Muscle of leg (tissue), 11 donors: ENCODE data around the gene FYCO1. TPM values are rescaled to one million over a fixed set of nuclear protein-coding genes. Genes with fewer than 3 reads are reported as not detected.

ENCODE experiments used
- DNase-seq: peaks from one replicate; pipeline ENCODE4 v3.0.0; 2013
- H3K27ac ChIP-seq: one replicate; pipeline ENCODE4 v1.5.1; 2013; ENCODE audit warnings: mild to moderate bottlenecking, low read length, control low read depth
- H3K27me3 ChIP-seq: one replicate; pipeline ENCODE4 v1.6.1; 2013; ENCODE audit warnings: low read length; ENCODE audit not compliant: control insufficient read depth, insufficient read depth
- H3K36me3 ChIP-seq: one replicate; pipeline ENCODE4 v1.6.1; 2013; ENCODE audit warnings: low read length; ENCODE audit not compliant: control insufficient read depth, insufficient read depth
- H3K4me1 ChIP-seq: one replicate; pipeline ENCODE4 v1.6.1; 2013; ENCODE audit warnings: low read length; ENCODE audit not compliant: control insufficient read depth, insufficient read depth
- H3K4me3 ChIP-seq: one replicate; pipeline ENCODE4 v1.5.1; 2013; ENCODE audit warnings: low read length, control low read depth
- H3K9me3 ChIP-seq: replicated peaks from 2 replicates; pipeline ENCODE4 v1.6.1; 2013; ENCODE audit warnings: low read depth, low read length; ENCODE audit not compliant: control insufficient read depth
- WGBS: methylation state at CpG from one replicate; pipeline ENCODE4 v1.1.5; 2013; ENCODE audit warnings: missing lambda C conversion rate; ENCODE audit not compliant: insufficient coverage; 5-methylcytosine and 5-hydroxymethylcytosine counted together
- polyA plus RNA-seq, 8 donors: library from polyadenylated mRNA; unstranded; fragments of 120-200 nt; gene quantifications; one replicate each; pipeline versions ENCODE4 v1.2.1 to v1.2.3, GENCODE V29; 2013; ENCODE audit warnings: inconsistent platforms in 1 of 8, low replicate concordance in 1 of 8; ENCODE audit not compliant: insufficient read length in 8 of 8, insufficient read depth in 1 of 8
- total RNA-seq: library from RNA; stranded (reverse); fragments of 120-200 nt; gene quantifications from one replicate; pipeline ENCODE4 v1.2.4, GENCODE V29; 2013

Gene FYCO1
- total and polyA plus RNA-seq, 9 donors: 18.6 to 33.6 (median 25.4) TPM

DNA sequence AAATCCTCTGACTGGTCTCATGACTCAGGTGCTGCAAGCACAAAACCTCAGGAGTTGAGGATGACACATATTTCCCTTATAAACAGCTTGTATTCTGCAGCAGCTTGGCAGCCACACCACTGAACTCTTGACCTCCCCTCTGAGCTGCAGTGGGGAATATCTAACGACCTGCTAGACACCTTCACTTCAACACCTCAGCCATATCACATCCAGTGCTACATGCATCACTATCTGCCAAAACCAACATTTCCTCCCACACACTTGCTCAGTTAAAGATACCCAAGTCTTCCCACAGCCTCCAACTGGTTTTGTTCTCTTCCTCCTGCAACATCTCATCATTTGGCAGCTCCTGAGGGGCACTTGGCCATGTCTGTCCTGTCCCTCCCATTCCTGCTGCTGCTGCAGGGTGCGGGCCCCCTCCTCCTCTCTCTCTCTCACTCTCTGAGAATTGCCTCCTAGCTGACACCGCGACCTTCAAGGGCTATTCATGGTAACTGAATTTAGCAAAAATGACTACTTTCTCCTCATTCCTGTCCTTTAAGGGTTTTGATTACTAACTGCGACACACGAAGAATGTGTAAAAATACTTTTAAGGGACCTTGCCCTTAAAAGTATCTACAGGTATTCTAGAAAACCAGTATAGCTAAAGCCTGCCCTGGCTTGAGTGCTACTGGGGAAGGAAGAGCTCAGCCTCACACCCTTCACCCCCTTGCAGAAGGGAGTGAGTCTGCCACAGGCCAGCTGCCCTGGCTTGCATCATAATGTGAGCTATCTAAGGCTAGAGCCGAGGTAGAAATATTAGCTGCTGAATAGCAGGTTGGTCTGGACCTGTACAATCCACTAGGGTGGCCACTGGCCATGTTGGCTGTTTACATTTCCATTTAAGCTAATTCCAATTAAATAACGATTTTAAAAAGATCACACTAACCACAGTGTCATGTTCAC is 114.3 kb downstream of the FYCO1 start:
- H3K9me3 ChIP-seq: no peaks in the 10 kb centered on the region
- H3K36me3 ChIP-seq: no peaks in the 10 kb centered on the region
- DNase-seq: no peak
- H3K4me3 ChIP-seq: no peak overlapping the region
- no peak overlapping the region for H3K27ac ChIP-seq
- H3K4me1 ChIP-seq: no peaks in the 10 kb centered on the region
- H3K27me3 ChIP-seq: no peaks in the 10 kb centered on the region
- 21% methylated on average over 2 of the region's 8 CpGs for WGBS

DNA sequence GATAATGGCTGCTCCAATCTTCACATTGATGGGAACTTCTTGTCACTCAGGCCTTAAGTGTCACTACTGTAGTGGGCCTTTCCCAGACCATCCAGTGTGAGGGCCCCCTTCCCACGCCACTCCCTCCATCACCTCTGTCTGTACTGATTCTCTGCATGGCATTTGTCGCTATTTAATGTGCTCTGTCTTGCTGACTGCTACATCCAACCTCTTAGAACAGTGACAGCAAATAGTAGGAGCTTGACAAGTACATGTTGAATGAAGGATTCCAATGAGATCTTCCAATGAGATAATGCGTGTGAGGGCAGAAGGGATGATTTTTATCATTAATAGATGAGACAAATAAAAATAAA is 114.9 kb downstream of the FYCO1 start:
- no peaks in the 10 kb centered on the region for H3K36me3 ChIP-seq
- no peaks in the 10 kb centered on the region for H3K4me1 ChIP-seq
- no peaks in the 10 kb centered on the region for H3K27me3 ChIP-seq
- DNase-seq: no peak
- no CpG with 5 or more reads among the region's 3 CpGs for WGBS
- H3K9me3 ChIP-seq: no peaks in the 10 kb centered on the region
- H3K4me3 ChIP-seq: no peak overlapping the region
- H3K27ac ChIP-seq: no peak overlapping the region

DNA sequence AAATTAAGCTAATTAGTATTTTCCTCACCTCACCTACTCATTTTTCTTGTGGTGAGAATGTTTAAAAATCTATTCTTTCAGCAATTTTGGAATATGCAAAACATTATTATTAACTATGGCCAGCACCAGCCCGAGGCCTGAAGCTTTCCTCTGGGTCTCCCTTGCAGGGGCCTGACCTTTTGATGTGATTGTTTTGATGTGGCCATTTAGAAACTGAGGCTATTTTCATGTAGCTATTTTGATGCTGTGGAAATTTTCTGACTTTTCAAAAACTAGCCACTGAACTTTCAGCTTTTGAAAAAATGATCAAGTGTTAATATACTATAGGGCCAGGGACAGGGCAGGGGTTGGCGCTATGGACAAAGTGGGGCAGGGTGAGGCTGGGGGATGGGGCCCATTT is 117.5 kb downstream of the FYCO1 start:
- no peak overlapping the region for H3K4me3 ChIP-seq
- H3K27me3 ChIP-seq: no peaks in the 10 kb centered on the region
- H3K36me3 ChIP-seq: no peaks in the 10 kb centered on the region
- DNase-seq: no peak
- no peak overlapping the region for H3K27ac ChIP-seq
- no CpG with 5 or more reads among the region's 2 CpGs for WGBS
- H3K9me3 ChIP-seq: no peaks in the 10 kb centered on the region
- H3K4me1 ChIP-seq: no peaks in the 10 kb centered on the region

DNA sequence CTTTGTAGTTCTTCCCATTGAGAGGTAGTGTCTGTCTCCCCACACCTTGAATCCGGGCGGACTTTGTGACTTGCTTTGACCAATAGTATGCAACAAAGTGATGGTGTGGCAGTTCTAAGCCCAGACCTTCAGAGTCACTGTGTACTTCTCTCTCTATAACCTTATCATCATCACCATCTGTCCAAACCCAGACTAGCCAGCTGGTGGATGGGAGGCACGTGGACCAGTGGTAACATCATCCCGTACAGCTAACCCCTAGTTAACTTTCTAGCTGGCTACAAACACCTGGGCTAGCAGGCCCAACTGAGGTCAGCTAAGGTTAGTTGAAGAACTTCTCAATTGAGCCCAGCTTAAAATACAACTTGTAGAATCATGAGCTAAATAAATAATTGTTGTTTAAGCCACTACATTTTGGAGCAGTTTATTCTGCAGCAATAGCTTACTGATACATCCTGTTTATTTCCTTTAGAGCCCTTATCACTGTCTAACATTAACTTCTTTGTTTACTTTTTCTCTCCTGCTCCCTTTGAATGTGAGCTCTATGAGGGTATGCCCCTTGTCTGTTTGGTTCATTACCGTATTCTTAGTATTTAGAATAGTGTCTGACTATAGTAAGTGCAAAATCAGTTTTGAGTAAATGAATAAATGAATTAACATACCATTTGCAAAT is 120.8 kb downstream of the FYCO1 start:
- Histone ChIP-seq H3K27ac (no peak overlapping the region), H3K4me3 (no peak overlapping the region), H3K9me3 (no peaks in the 10 kb centered on the region), H3K36me3 (no peaks in the 10 kb centered on the region), H3K4me1 (no peaks in the 10 kb centered on the region), H3K27me3 (no peaks in the 10 kb centered on the region)
- no peak for DNase-seq
- no CpG with 5 or more reads among the region's 5 CpGs for WGBS

DNA sequence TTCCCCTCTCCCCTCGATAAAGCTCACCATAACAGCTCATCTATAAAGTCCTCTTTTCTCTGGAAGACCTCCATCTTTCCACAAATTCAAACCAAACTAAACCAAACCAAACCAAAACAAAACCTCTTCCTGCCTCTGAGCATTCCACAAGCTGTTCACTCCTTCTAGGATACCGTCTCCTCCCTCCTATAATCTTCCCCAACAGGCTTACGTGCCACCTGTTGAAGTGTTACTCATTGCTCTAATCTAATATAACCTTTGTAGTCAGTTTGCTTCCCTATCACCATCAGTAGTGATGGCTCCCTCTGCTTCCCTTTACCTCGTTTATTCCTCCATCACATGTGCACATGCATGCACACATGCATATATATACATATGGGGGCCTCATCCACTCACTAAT is 122.0 kb downstream of the FYCO1 start:
- DNase-seq: no peak
- no peaks in the 10 kb centered on the region for H3K9me3 ChIP-seq
- no peak overlapping the region for H3K4me3 ChIP-seq
- no peak overlapping the region for H3K27ac ChIP-seq
- H3K4me1 ChIP-seq: no peaks in the 10 kb centered on the region
- H3K36me3 ChIP-seq: no peaks in the 10 kb centered on the region
- 73% methylated on average over 4 of the region's 4 CpGs for WGBS
- no peaks in the 10 kb centered on the region for H3K27me3 ChIP-seq

DNA sequence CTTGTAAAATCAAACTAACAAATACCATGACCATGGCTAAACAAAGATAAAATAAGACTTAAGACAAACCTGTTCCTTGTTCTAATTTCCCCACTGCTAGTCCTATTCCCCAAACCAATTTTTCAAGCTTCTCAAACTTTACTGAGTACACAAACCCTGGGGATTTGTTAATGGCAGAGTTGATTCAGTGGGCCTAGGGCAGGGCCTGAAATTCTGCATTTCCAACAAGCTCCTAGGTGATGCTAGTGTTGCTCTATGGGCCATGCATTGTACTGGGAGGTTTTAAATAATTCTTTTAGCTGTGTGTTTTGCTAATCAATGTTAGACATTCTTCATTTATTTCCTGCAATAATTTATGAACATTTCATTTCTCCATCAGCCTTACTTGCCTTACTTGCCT is 122.6 kb downstream of the FYCO1 start:
- no peak for DNase-seq
- Histone ChIP-seq H3K27me3 (no peaks in the 10 kb centered on the region), H3K27ac (no peak overlapping the region), H3K4me3 (no peak overlapping the region), H3K36me3 (no peaks in the 10 kb centered on the region), H3K9me3 (no peaks in the 10 kb centered on the region), H3K4me1 (no peaks in the 10 kb centered on the region)

DNA sequence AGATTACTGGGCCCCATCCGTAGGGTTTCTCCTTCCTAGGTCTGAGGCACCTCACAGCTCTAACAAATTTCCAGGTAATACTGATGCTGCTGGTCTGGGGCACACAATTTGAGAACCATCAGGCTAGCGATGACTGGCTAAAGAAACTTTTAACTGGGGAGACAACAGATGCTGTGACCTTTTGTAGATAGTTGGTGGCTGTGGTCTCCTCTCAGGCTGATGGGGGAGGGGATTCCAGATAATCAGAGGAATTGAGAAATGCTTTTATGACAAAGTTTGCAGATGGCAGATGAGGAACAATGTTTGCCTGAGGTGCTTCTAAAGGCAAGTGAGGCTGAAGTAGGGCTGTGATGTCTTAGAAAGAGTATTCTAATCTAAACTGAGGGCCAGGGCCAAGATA is 123.1 kb downstream of the FYCO1 start:
- no peaks in the 10 kb centered on the region for H3K4me1 ChIP-seq
- H3K27me3 ChIP-seq: no peaks in the 10 kb centered on the region
- no peak overlapping the region for H3K4me3 ChIP-seq
- WGBS: 67% methylated on average over 1 of the region's 2 CpGs
- no peak for DNase-seq
- H3K27ac ChIP-seq: no peak overlapping the region
- no peaks in the 10 kb centered on the region for H3K9me3 ChIP-seq
- H3K36me3 ChIP-seq: no peaks in the 10 kb centered on the region

DNA sequence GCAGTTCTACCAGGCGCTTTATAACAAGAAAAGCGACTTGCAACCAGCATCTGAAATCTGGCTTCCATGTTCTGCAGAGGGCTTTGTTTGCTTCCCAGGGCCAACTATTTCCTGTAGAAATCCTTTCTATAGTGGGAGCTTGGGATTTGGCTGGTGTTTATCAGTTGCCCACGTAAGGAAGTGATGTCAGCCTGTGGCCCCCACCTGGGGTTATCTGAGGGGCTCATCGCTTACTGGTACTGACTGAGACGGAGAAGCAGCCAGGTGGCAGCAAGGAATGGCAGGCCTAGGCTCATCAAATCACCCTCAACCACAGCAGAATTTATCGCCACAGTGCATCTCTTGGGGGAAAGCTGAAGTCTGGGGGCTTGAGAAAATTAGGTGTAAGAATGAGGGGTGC is 123.8 kb downstream of the FYCO1 start:
- no peaks in the 10 kb centered on the region for H3K36me3 ChIP-seq
- DNase-seq: no peak
- H3K4me3 ChIP-seq: no peak overlapping the region
- H3K27me3 ChIP-seq: no peaks in the 10 kb centered on the region
- WGBS: 67% methylated on average over 1 of the region's 6 CpGs
- no peaks in the 10 kb centered on the region for H3K4me1 ChIP-seq
- H3K9me3 ChIP-seq: no peaks in the 10 kb centered on the region
- H3K27ac ChIP-seq: no peak overlapping the region

DNA sequence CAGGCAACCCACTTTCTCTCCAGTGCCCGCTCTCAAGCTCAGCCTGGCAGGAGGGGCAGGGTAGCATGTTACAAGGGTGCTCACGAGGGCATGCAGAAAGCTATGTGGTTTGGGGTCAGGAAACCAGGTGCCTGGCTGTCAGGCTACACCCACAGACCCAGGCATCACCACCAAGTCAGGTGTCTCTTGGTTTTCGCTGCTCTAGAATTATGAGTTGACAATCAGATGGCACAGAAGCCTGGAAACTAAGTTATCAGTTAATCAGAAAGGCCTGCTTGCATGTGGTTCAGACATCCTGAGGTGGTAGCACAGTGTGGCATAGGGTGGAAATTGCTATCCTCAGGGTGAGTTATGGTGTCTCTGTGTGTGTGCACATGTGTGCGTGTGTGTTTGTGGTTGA is 125.5 kb downstream of the FYCO1 start:
- H3K4me1 ChIP-seq: no peaks in the 10 kb centered on the region
- H3K27ac ChIP-seq: no peak overlapping the region
- no peaks in the 10 kb centered on the region for H3K9me3 ChIP-seq
- no peaks in the 10 kb centered on the region for H3K36me3 ChIP-seq
- no peaks in the 10 kb centered on the region for H3K27me3 ChIP-seq
- WGBS: no CpG with 5 or more reads among the region's 4 CpGs
- no peak for DNase-seq
- H3K4me3 ChIP-seq: no peak overlapping the region

DNA sequence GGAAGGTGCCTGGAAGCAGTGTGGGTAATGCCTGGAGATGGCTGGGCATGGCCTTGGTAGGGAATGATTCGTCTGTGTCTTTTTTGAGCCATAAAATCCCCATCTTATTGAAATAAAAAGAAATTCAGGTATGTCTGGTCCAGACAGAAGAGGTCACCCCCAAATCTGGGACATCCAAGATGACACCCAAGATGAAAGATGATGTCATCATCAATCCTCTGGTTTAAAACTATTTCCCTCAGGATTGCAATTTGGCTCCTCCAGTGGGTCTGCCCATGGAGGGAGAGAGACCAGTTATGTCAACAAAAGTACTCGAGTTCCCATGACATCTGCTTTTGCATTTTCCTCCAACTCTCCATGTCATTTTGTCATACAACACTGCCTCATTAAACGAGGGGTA is 126.0 kb downstream of the FYCO1 start:
- Histone ChIP-seq H3K4me1 (no peaks in the 10 kb centered on the region), H3K27me3 (no peaks in the 10 kb centered on the region), H3K9me3 (no peaks in the 10 kb centered on the region), H3K27ac (no peak overlapping the region), H3K36me3 (no peaks in the 10 kb centered on the region), H3K4me3 (no peak overlapping the region)
- DNase-seq: no peak
- no CpG with 5 or more reads among the region's 3 CpGs for WGBS
